Activated T-cell treated with anti-CD3 and anti-CD28 coated beads for 48 hours (primary cell): ENCODE data around the gene IDI2.

Experiments
- DNase-seq: peaks from one replicate; pipeline ENCODE4 v3.0.0-alpha.2; 2020; ENCODE audit warnings: low read depth

Gene IDI2

GRCh38 chr10:1007583-1007982 is 18.1 kb downstream of the IDI2 start:
- no peak for DNase-seq

- DNase-seq = no peak
Measured at GRCh38 chr10:1006573-1006972, 19.1 kb downstream of the IDI2 start.

GRCh38 chr10:1003884-1004670 is 21.6 kb downstream of the IDI2 start:
- DNase-seq = no peak

DNA sequence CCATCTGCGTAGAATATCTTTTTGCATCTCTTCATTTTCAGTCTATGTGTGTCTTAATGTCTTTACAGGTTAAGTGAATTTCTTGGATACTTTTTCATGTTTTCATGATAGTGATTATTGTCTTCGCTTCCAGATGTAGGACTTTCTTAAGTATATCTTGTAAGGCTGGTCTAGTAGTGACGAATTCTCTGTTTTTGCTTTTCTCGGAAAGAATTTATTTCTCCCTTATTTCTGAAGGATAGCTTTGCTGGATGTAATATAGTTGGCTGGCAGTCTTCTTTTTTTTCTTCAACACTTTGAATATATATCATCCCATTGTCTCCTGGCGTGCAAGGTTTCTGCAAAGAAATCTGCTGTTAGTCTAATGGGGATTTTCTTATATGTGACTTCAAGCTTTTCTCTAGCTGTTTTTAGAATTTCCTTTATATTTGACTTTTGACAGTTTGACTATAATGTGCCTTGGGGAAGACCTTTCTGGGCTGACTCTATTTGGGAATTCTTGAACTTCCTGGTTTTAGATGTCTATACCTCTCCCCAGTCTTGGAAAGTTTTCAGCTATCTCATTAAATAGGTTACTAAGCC is 23.1 kb downstream of the IDI2 start:
- no peak for DNase-seq

DNA sequence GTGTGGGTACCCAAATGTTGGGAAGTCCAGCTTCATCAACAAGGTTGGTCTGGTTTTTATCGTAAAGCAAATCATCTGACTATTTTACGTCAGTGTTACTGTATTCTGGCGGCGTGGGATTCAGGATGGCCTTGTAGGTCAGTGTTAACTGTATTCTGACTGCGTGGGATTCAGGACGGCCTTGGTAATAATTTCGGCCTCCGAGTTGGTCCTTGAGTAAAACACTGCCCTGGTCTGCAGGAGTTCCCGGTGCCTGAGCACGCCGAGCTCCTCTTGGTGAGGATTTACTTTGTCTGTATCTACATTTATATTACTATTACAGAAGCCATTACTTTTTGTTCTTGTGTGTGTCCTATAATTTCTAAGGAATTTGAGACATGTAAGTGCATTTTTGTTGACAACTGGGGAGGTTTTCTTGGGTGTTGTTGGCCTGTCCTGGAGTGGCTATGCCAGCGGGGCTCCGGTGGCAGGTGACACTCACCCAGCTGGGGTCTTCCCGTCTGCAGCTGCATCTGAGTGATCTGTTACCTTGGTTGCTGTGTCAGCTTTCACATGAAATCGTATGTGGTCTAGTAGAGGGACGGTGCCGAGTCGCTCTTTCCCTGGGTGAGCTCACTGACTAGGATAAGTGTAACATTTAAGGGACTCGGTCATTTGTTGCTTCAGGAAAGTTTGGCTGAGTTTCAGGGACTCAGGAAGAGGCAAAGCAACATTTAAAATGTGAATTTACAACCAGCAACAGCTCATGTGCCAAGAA is 28.2 kb downstream of the IDI2 start:
- DNase-seq = no peak

GRCh38 chr10:996031-996430 is 29.6 kb downstream of the IDI2 start:
- DNase-seq = no peak

DNA sequence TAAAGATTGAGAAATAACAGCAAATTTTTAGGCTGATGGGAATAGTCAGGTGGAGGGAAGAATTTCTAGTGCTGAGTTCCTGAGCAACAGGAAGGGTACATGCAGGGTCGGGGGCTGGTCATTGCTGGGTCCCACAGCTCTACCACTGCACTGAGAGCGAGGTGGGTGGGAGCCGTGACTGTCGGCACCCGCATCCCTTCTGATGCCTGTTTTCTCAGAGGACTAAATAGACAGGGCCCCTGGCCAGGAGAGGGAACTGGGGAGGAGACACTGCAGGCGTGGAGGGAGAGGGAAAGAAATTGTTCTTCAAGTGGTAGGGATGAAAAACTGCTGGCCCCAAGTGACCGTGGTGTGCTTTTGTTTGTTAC is 30.1 kb downstream of the IDI2 start:
- DNase-seq = no peak

DNA sequence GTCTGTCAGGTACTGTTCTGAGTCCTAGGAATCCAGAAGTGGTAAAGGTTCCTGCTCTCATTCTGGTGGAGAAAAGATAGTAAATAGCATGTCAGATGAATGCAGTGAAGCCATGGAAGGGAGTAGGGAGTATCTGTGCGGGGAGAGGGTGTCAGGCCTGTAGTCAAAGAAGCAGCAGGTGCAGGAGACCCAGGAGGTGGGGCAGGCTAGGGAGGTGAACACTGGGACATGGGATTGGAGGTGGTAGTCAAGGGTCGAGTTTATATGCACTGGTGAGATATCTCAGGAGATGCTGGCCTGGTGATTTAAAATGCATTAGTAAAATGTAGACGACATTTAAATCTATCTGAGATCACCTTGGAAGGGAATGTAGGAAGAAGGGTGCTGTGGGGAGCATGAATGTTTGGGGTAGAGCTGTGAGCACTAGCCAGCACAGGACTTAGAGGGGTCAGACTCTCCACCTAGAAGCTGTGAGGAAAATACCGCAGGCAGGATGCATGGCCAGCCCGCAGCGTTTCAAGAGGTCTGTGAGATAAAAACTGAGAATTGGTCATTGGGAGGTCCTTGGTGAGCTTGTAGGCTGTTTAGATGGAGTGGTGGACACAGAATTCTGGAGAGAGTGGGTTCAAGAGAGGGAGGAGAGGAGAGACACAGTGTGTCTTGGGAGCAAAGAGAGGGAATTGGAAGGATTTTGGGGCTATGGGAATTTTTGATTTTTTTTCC is 30.7 kb downstream of the IDI2 start:
- no peak for DNase-seq

- no peak for DNase-seq
Measured at GRCh38 chr10:992871-993270, 32.8 kb downstream of the IDI2 start.

DNA sequence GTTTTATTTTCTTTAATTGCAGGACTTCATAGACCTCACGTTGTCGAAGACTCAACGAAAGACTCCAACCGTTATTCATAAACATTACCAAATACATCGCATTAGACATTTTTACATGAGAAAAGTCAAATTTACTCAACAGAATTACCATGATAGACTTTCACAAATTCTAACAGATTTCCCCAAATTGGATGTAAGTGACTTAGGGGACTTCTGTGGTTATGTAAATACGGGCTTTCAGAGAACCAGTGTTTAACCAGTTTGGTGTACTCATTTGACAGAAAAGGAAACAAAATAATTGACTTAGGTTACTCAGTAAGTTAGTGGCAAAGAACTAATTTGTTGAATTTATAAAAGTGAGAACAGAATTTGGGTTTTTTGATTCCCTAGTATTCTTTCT is 33.2 kb downstream of the IDI2 start:
- DNase-seq = no peak

- no peak for DNase-seq
Measured at GRCh38 chr10:990808-991207, 34.9 kb downstream of the IDI2 start.

DNA sequence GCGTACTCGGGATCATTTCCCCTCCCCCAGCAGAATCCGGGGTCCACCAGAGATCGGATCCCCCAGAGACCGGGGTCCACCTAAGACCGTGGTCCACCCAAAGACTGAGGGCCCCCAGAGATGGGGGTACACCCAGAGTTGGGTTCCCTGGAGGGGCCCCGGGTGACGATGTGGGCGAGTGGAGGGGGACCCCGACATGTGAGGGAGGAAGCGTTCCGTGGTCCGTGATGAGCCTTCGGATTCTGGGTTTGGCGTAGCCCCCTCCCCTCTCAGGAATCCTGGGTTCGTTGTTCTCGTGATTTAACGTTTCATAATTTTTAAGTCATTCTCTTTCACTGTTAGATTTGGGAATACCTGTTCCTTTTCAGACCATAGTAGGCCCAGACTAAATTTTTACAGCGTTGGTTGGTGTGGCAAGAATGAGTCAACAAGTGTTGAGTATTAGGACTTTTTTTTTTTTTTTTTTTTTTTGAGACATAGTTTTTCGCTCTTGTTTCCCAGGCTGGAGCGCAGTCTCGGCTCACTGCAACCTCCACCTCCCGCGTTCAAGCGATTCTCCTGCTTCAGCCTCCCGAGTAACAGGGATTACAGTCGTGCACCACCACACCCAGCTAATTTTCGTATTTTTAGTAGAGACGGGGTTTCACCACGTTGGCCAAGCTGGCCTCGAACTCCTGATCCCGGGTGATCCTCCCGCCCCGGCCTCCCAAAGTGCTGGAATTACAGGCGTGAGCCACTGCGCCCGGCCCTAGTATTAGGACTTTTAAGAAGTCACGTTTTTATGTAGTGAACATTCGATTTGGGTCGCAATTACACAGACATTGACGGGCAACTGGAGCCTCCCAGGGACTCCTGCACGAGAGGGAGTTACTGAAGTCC is 36.8 kb downstream of the IDI2 start:
- DNase-seq = no peak

DNA sequence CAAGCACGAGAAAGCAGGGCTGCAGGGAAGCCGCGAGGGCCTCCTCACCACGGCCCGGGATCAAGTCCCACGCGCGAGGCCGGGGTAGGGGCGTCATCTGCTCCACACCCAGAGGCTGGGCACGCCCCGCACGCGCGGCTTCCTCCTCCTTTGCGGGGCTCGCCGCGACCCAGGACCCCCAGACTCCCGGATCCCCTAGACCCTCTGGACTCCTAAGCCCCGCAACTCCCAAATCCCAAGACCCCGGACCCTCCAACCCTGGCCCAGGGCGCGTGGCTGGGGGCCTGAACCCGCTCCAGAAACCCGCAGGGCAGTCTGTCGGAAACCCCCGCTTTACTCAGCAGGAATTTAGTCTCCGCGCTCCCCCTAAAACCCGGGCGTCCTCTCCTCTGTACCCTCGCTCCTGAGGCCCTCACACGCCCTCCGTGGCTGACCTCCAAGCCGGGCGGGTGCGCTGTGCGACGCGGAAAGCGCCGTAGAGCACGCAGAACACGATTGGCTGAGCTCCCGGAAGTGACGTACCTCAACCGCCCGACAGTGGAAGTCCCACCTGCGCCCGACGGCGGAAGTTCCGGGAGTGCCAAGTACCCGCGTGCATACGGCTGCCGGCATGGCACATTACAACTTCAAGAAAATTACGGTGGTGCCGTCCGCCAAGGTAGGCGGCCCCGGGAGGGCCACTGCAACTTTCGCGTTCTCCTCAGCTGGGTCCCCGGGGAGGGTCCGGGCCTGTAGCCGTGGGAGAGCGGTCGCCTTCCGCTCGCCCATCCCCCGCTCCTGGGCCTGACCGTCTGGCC is 37.6 kb downstream of the IDI2 start, which contains the start of gene GTPBP4:
Gene GTPBP4 (plus strand): TSS at position 565 of the 797 bp plus-strand sequence. CDS start 46 bp downstream, at position 611.
- DNase-seq = peak; percentile 96

DNA sequence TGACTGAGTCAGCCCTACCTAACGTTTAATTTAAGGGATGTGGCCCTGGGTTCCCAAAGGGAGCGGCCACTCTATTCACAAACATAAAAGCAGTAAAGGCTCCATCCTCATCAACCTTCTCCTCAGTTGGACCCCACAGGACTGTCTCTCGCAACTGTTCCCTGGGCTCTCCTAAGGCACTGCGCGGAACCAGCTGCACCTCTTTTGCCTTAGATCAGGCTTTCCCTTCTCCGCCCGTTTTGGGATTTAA is 38.1 kb downstream of the IDI2 start:
- no peak for DNase-seq

DNA sequence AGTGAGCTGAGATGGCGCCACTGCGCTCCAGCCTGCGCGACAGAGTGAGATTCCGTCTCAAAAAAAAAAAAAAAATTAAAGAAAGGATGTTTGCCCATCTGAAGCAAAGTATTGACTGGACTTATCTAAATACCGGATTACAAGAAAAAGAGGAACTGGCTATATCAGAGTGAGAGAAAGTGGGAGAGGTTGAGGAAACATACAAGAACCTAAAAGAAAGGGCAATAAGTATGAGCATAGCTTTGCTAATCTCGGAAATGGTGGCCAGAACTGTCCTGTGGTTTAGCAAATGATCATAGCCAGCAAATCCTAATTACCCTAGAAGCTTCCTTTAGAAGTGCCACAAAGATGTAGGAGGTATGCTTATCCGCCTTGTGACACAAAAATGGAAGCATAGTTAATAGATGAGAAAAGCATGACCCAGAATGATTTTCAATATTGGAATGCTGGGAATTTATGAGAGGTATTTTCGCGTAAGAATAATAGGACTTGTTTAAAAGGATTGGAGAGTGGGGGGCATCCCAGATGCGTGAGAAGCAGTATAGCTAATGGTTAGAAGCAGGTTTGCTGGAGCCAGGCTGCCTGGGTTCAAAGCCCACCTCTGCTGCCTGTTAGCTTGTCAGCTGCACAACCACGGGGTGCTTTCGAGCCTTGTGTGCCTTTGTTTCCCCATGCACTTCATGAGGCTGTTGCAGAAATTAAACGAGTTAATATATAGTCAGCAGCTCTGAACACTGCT is 38.6 kb downstream of the IDI2 start:
- DNase-seq = no peak

- DNase-seq = no peak
Measured at GRCh38 chr10:986137-986825, 39.4 kb downstream of the IDI2 start.

- no peak for DNase-seq
Measured at GRCh38 chr10:985361-985760, 40.3 kb downstream of the IDI2 start.

DNA sequence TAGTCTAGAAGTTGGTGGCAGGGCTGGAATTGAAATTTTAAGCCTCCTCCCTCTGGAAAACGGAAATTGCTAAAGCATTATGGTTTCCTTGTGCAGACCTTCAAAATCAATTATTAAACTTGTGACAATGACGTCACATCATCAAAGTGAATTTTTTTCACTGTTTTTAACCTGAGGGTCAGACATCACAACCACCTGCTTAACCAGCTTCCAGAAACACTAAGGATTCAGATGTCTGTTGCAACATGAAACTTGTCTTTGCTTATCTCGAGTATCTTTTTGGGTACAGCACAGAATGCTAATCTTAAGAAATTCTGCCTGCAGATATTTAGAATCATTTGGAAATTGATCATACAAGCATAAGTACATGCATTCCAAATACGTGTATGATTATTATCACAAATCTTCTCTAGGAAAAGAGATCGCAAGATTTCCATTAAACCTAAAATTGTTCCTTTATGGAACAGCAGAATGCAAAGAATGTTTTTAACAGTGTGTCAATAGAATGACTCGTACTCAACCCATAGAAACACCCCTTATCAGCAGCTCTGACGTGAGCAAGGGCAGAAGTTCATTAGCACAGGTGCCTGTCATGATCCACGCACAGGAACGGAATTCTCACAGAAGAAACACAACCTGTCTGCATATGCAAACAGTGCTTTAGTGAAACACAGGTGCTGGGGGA is 41.5 kb downstream of the IDI2 start:
- no peak for DNase-seq

- no peak for DNase-seq
Measured at GRCh38 chr10:983401-983800, 42.3 kb downstream of the IDI2 start.
